Measurements from ENCODE around the gene NCAPH2. TPM values are rescaled to one million over a fixed set of nuclear protein-coding genes. Genes with fewer than 3 reads are reported as not detected.
A peak's percentile ranks its signal among the peaks of the same experiment; 100 is the strongest.

Gene NCAPH2
- total RNA-seq, 4 donors from 2014 or later, result 34.0 to 85.8 (median 41.2) TPM

DNA sequence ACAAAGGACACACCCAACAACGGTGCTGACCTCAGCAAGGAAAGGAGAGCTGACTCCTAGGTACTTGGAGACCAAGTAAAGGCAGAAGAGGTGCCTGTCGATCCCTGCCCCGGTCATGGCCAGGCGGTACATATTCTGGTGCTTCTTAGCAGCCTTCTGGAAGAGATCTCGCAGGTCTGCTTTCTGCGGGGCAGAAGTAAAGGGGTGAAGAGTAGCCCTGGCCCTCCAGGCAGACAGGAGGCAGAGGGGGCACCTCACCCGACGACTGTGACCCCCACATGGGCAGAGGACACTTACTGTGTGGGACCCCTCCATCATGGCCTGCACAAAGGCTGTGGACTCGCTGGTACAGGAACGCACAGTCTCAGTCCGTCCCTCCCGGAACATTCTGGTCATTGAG lies 62.8 kb downstream of the NCAPH2 start:
- H3K27ac ChIP-seq, result no peak overlapping the region
- H3K36me3 ChIP-seq, result peaks cover 0 to 31% (median 0%) of the 10 kb centered on the region in 3 donors
- DNase-seq, result no peak
- no peaks in the 10 kb centered on the region for H3K27me3 ChIP-seq
- H3K4me1 ChIP-seq, result no peaks in the 10 kb centered on the region
- no peak overlapping the region for H3K4me3 ChIP-seq
- TF ChIP-seq, protein P1, sequence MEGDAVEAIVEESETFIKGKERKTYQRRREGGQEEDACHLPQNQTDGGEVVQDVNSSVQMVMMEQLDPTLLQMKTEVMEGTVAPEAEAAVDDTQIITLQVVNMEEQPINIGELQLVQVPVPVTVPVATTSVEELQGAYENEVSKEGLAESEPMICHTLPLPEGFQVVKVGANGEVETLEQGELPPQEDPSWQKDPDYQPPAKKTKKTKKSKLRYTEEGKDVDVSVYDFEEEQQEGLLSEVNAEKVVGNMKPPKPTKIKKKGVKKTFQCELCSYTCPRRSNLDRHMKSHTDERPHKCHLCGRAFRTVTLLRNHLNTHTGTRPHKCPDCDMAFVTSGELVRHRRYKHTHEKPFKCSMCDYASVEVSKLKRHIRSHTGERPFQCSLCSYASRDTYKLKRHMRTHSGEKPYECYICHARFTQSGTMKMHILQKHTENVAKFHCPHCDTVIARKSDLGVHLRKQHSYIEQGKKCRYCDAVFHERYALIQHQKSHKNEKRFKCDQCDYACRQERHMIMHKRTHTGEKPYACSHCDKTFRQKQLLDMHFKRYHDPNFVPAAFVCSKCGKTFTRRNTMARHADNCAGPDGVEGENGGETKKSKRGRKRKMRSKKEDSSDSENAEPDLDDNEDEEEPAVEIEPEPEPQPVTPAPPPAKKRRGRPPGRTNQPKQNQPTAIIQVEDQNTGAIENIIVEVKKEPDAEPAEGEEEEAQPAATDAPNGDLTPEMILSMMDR (IDR thresholded peaks at IDR 0.05), result no peak
- TF ChIP-seq POLR2A (IDR thresholded peaks at IDR 0.05), result no peak
- H3K9me3 ChIP-seq, result no peaks in the 10 kb centered on the region

GRCh38 chr22:50571264-50572175 lies 63.5 kb downstream of the NCAPH2 start:
- Histone ChIP-seq H3K4me3 (no peak overlapping the region), H3K27ac (no peak overlapping the region), H3K27me3 (no peaks in the 10 kb centered on the region), H3K36me3 (peaks cover 0 to 31% (median 0%) of the 10 kb centered on the region in 3 donors), H3K4me1 (no peaks in the 10 kb centered on the region), H3K9me3 (no peaks in the 10 kb centered on the region)
- TF ChIP-seq, protein P1 (IDR thresholded peaks at IDR 0.05), result no peak
- no peak for TF ChIP-seq POLR2A (IDR thresholded peaks at IDR 0.05)
- DNase-seq, result no peak

- DNase-seq, result no peak
- Histone ChIP-seq H3K36me3 (peaks cover 0 to 27% (median 0%) of the 10 kb centered on the region in 3 donors), H3K4me3 (no peak overlapping the region), H3K27ac (no peak overlapping the region), H3K4me1 (peaks cover 0 to under 1% (median 0%) of the 10 kb centered on the region in 4 donors), H3K9me3 (no peaks in the 10 kb centered on the region), H3K27me3 (no peaks in the 10 kb centered on the region)
- TF ChIP-seq POLR2A (IDR thresholded peaks at IDR 0.05), result no peak
- TF ChIP-seq, protein P1 (IDR thresholded peaks at IDR 0.05), result no peak
Observed at GRCh38 chr22:50572965-50573364, 64.9 kb downstream of the NCAPH2 start.

GRCh38 chr22:50573491-50574382 lies 65.7 kb downstream of the NCAPH2 start:
- peak in 1 of 3 donors; percentile 39 for DNase-seq
- TF ChIP-seq POLR2A (IDR thresholded peaks at IDR 0.05), result no peak
- TF ChIP-seq, protein P1 (IDR thresholded peaks at IDR 0.05), result no peak
- peaks cover 0 to 27% (median 0%) of the 10 kb centered on the region in 3 donors for H3K36me3 ChIP-seq

GRCh38 chr22:50574383-50574755 lies 66.3 kb downstream of the NCAPH2 start:
- Histone ChIP-seq H3K4me3 (no peak overlapping the region), H3K4me1 (peaks cover 0 to 14% (median 0%) of the 10 kb centered on the region in 4 donors), H3K27me3 (no peaks in the 10 kb centered on the region), H3K36me3 (peaks cover 0 to 27% (median 0%) of the 10 kb centered on the region in 3 donors), H3K27ac (no peak overlapping the region), H3K9me3 (no peaks in the 10 kb centered on the region)
- DNase-seq, result no peak
- no peak for TF ChIP-seq POLR2A (IDR thresholded peaks at IDR 0.05)
- TF ChIP-seq, protein P1 (IDR thresholded peaks at IDR 0.05), result no peak

More at GRCh38 chr22:50573491-50574382, 65.7 kb downstream of the NCAPH2 start:
- H3K9me3 ChIP-seq, result no peaks in the 10 kb centered on the region
- no peak overlapping the region for H3K27ac ChIP-seq
- no peaks in the 10 kb centered on the region for H3K27me3 ChIP-seq
- H3K4me3 ChIP-seq, result no peak overlapping the region
- H3K4me1 ChIP-seq, result peaks cover 0 to 8% (median 0%) of the 10 kb centered on the region in 4 donors
